ENCODE data around the gene PLXNA4.

Gene PLXNA4

GRCh38 chr7:132532281-132532680, 44.0 kb downstream of the PLXNA4 start:
- FAIRE-seq: no peak

- no peak for FAIRE-seq
These were observed 44.7 kb downstream of the PLXNA4 start for GRCh38 chr7:132531562-132531961.

GRCh38 chr7:132528695-132529094, 47.6 kb downstream of the PLXNA4 start:
- no peak for FAIRE-seq

GRCh38 chr7:132527467-132528410, 48.5 kb downstream of the PLXNA4 start:
- no peak for FAIRE-seq

- no peak for FAIRE-seq
These were observed 50.0 kb downstream of the PLXNA4 start for GRCh38 chr7:132526111-132526740.

- FAIRE-seq: no peak
These were observed 54.8 kb downstream of the PLXNA4 start for GRCh38 chr7:132521423-132521822.

- FAIRE-seq: no peak
These were observed 55.5 kb downstream of the PLXNA4 start for GRCh38 chr7:132520591-132521280.

- FAIRE-seq: no peak
These were observed 56.3 kb downstream of the PLXNA4 start for GRCh38 chr7:132519936-132520335.

GRCh38 chr7:132518839-132519173, 57.5 kb downstream of the PLXNA4 start:
- no peak for FAIRE-seq

GRCh38 chr7:132518102-132518838, 58.0 kb downstream of the PLXNA4 start:
- no peak for FAIRE-seq

GRCh38 chr7:132516042-132516840, 60.0 kb downstream of the PLXNA4 start:
- no peak for FAIRE-seq

- no peak for FAIRE-seq
These were observed 61.1 kb downstream of the PLXNA4 start for GRCh38 chr7:132515181-132515580.

- FAIRE-seq: no peak
These were observed 61.8 kb downstream of the PLXNA4 start for GRCh38 chr7:132514430-132514829.

GRCh38 chr7:132511921-132512320, 64.3 kb downstream of the PLXNA4 start:
- FAIRE-seq: no peak

- FAIRE-seq: no peak
These were observed 64.9 kb downstream of the PLXNA4 start for GRCh38 chr7:132511387-132511786.

- no peak for FAIRE-seq
These were observed 66.6 kb downstream of the PLXNA4 start for GRCh38 chr7:132509643-132510042.

GRCh38 chr7:132508724-132509353, 67.4 kb downstream of the PLXNA4 start:
- no peak for FAIRE-seq

GRCh38 chr7:132504852-132505251, 71.4 kb downstream of the PLXNA4 start:
- FAIRE-seq: no peak

- FAIRE-seq: no peak
These were observed 72.2 kb downstream of the PLXNA4 start for GRCh38 chr7:132504071-132504470.

- no peak for FAIRE-seq
These were observed 72.9 kb downstream of the PLXNA4 start for GRCh38 chr7:132503415-132503814.

GRCh38 chr7:132501956-132502355, 74.3 kb downstream of the PLXNA4 start:
- FAIRE-seq: no peak
